HT-29 (cell line): ENCODE data around the gene B4GALT1. TPM values are rescaled to one million over a fixed set of nuclear protein-coding genes. Genes with fewer than 3 reads are reported as not detected.

Experiments
- small RNA-seq: library from RNA; depleted of rRNA; stranded (forward); fragments of <200 nt; gene quantifications from one replicate; pipeline ENCODE3, GENCODE V24; 2014
- total RNA-seq: library from RNA; depleted of rRNA; stranded (reverse); fragments of >200 nt; shearing (Covaris generic); gene quantifications from 2 replicates; pipeline ENCODE4 v1.2.3, GENCODE V29; 2014; rRNA removed

B4GALT1 gene
- total RNA-seq, 1 experiment from 2014 or later, result 16.9 TPM

Small RNAs within 50 kb of the gene (small RNA-seq; reads per million reads assigned to genes)
- not detected for gene RNU4ATAC15P

Other genes starting within 250 kb of the B4GALT1 start
- 26.0 and 29.7 TPM in 2 replicates for gene APTX, start 165.7 kb downstream of the B4GALT1 start, total RNA-seq
- gene DNAJA1, start 142.1 kb downstream of the B4GALT1 start, total RNA-seq, result 53.2 and 59.5 TPM in 2 replicates
- 11.5 and 11.8 TPM in 2 replicates for gene SMU1, start 90.7 kb downstream of the B4GALT1 start, total RNA-seq
- 1.3 TPM in 1 of 2 replicates, not detected in the other for gene SPINK4, start 72.8 kb upstream of the B4GALT1 start, total RNA-seq
- 70.0 and 78.4 TPM in 2 replicates for gene BAG1, start 97.4 kb upstream of the B4GALT1 start, total RNA-seq
- gene CHMP5, start 97.7 kb upstream of the B4GALT1 start, total RNA-seq, result 24.7 and 29.2 TPM in 2 replicates
- gene NFX1, start 123.2 kb upstream of the B4GALT1 start, total RNA-seq, result 15.2 and 18.2 TPM in 2 replicates
- gene AQP7, start 235.2 kb upstream of the B4GALT1 start, total RNA-seq, result 0.21 and 0.58 TPM in 2 replicates